ENCODE measurements around the gene ATG10.

Gene ATG10

DNA sequence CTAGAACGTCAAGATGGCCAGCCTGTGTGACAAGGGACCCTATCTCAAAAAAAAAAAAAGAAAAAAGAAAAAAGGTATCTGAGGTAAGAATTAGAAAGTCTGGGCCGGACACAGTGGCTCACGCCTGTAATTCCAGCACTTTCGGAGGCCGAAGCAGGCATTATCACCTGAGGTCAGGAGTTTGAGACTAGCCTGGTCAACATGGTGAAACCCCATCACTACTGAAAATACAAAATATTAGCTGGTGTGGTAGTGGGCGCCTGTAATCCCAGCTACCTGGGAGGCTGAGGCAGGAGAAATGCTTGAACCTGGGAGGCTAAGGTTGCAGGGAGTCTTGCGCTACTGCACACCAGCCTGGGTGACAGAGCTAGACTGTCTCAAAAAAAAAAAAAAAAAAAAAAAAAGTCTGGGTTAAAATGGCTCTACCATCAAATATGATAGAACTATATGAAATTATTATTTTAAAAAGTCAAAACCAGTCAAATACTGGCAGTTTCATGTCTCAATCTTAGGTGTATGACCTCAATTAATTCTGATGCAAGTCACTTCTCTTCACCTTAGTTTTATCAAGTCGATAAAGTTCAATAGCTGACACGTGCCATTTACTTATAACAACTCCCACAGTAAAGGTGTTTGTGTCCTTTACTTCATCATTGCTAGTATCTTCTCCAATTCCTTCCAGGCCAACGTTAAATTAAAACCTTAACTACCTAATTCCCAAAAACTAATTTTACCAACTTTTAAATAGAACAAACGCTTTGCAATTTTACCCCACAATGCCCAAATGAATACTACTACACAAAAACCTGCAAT lies 305.2 kb downstream of the ATG10 start:
- no peak for DNase-seq (ENCODE audit: low read depth)

DNA sequence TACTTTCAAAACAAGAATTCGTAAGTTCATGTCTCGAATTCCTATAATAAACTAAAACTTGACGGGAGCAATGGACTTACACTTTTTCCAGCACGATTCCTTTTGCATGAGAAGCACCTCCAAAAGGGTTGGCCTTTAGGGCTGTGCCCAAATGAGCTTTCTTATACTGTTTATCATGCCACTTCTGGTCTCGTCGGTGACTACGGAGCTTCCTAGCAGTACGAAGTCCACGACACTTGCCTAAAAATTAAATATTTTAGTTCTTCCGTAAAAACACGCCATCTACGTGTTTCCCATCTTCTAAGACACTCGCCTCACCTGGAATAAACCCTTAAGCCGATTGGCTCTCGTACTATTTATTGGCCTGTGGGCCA lies 305.8 kb downstream of the ATG10 start:
- DNase-seq (ENCODE audit: low read depth) = peak; percentile 9

DNA sequence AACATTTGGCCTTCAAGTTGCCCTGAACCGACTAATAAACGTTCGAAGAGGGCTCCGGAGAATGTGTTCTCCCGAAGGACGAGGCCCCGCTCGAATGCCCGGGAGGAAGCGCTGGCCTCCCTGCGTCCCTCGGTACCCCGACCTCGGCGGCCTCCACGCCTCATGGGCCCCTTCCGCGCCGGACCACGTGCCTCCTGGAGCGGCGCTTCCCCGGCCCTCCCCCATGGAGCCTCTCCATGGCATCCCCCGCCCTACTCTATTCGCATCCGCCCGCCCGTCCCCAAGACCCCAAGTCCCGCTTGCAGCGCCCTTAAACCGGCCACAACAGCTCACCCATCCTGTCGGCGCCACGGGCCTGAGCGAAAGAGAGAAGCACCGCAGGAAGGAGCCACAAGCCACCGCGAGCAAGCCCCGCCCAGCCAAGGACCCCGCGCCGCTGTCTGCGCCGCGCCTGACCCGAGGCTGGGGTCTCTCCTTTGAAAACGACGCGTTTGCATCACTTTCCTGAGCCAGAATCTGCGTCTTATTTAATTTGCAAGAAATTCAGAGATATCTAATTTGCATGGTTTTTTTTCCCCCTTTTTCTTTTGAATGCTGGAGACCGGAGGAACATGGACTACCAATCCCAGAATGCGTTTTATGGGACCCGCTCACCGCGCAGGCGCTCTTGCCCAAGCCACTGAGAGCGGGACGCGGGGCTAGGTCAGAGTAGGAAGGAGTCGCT lies 306.3 kb downstream of the ATG10 start, which contains the start of gene RPS23:
RPS23 (minus strand) TSS at position 368 of the 724 bp plus-strand sequence; CDS start at position 337, 31 bp downstream.
- peak; percentile 90 for DNase-seq (ENCODE audit: low read depth)

DNA sequence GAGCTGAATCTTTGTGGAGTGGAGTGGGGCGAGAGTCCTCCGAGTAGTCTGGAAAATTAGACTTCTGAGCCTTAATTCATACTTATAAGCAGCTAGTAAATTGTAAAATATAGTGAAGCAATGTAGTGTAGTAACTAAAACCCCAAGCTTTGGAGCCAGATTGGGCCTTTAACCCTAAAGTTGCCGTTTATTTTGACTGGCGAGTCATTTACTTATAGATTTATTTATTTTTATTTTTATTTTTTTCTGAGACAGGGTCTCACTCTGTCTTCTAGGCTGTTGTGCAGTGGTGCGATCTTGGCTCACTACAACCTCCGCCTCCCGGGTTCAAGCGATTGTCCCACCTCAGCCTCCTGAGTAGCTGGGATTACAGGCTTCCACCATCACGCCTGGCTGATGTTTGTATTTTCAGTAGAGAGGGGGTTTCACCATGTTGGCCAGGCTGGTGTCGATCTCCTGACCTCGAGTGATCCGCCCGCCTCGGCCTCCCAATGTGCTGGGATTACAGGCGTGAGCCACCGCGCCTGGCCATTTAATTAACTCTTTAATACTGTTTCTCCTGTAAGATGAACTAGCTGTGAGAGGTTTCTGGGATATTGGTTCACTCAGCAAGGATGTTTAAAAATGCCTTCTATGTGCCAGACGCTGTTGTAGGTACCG lies 307.0 kb downstream of the ATG10 start:
- DNase-seq (ENCODE audit: low read depth) = no peak

DNA sequence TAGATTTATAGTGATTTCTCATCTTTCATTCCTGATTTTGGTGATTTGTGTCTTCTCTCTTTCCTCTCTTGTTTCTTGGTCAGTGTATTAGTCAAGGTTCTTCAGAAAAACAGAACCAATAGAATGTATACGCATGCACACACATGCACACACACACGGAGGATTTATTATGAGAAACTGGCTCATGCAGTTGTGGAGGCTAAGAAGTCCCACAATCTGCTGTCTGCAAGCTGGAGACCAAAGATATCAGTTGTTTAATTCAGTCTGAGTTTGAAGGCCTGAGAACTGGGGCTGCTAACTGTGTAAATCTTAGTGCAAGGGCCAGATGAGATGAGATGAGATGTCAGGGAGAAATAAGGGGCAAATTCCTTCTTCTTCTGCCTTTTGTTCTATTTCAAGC lies 312.1 kb downstream of the ATG10 start:
- no peak for DNase-seq (ENCODE audit: low read depth)

DNA sequence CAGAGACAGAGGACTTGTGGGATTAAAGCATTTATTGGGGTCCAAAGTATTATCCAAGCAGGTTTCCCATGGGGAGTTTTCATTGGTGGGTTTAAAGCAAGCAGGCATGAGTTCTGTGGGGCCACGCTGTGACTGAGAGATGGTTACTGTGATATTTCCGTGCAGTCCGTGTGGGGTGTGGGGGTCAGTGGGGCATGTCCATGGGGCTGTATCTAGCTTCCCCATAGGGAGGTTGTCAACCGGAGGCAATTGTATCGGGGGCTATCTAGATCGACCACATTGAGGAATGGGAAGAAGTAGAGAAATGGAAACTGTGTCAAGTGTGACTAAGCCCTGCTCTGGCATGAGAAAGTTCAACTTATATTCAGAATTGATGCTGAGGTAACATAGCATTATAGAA lies 313.4 kb downstream of the ATG10 start:
- DNase-seq (ENCODE audit: low read depth) = no peak

DNA sequence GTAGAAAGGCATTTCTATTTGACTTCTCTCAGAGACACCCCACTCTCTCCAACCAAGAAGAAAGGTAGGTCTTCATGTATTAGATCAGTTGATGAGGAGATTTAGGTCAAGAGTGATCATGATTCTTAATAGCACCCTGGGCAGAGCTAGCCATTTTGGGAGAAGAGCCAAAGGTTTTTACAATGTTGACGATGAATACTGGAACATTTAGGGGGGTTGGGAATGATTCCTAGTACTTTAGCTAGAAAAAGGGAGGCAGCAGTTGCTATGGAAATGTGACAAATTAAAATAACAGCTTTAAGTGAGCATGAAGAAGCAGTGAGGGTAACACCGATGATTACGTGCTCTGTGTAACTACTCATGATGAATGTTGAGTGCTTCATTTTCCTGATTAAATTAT lies 315.8 kb downstream of the ATG10 start:
- DNase-seq (ENCODE audit: low read depth) = no peak

DNA sequence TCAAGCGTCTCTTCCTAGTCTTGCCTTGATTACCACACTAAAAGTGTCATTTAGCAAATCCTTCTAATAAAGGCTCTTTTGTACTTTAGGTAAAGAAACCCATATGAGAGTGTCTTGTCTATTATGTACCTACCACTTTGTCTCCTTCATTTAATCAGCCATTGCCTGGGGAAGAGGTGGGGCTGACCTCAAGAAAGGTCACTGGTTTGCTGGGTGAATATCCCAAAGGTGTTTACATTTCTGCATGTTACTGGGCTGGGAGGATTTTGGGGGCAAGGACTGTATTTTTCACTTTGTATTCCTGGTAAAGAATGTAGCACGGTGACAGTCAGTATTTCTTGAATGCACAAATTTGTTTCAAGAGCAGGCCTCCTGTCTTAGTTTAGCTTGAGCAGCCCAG lies 318.2 kb downstream of the ATG10 start:
- DNase-seq (ENCODE audit: low read depth) = no peak

DNA sequence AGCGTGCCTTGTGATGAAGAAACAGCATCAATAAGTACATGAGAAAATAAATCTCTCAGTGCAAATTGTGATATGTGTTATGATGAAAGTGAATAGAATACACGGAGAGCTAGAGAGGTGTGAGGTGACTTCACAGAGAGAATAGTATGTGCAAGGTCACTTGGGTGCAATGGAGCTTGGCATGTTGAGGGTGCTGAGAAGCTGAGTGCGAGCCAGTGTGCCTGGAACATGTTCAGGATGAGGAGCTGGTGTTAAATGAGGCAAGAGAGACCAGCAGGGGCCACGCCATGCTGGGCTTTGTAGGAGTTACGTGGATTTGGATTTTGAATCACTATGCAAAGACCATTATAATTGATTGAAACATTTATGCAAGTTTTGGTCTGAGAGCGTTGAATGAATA lies 319.1 kb downstream of the ATG10 start:
- DNase-seq (ENCODE audit: low read depth) = no peak

DNA sequence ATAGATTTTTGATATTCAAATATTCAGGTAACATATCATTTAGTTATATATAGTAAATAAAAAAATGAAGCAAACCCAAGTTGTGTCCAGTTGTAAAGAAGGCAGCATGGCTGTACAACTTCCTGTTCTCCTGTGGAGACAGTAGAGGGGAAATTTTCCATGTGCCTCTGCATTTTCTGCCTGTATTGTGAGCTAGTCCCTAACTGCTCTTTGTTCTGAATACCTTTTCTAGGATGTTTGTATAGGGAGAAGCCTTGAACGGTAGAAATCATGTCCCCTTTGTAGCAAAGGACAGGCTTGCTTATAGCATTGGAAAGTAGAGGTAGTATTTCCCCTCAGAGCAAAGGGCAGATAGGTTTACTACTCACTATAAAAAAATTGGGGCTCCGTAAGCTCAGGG lies 319.6 kb downstream of the ATG10 start:
- DNase-seq (ENCODE audit: low read depth) = no peak

DNA sequence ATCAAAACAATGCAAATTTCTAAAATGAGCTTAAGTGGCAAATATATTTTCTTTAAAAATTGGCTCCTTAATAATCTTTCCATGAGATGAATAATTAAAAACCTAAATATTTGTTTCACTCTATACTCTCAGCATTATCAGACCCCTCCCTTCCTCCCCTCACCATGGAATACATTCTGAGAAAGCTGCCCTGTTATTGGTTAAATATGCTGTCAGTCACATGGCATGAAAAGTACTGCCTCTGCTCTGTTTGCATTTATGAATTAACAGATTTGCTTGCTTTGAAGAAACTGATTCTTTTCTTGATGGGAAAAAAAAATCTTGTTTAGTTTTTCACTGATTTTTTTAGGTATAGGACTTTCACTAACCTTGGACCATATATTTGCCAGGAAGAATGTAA lies 323.3 kb downstream of the ATG10 start:
- DNase-seq (ENCODE audit: low read depth) = peak; percentile 11

DNA sequence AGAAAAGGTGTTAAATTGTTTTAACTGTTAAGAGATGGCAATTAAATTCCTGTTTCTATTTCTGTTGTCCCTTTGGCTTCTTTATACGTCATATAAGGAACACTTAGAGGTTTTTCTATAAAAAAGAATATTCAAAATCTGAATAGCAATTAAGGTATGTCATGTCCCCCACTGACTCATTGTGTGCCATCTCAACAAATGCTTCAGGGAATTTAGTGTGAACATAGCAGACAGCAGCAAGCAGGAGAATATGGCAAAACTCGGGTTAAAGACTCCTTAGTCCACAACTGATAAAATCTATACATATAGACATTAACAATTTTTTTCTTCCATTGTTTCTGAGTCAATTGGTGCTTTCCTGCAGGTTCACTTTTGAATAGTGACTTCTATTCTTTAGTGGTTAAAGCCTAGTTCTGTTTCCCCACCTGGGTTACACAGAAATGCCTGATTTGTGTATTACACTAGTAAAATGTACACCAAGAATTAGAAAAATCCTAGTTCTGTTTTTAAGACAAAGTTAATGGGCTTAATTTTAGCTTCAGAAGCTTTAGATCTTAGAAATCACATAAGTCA lies 324.2 kb downstream of the ATG10 start:
- DNase-seq (ENCODE audit: low read depth) = no peak

DNA sequence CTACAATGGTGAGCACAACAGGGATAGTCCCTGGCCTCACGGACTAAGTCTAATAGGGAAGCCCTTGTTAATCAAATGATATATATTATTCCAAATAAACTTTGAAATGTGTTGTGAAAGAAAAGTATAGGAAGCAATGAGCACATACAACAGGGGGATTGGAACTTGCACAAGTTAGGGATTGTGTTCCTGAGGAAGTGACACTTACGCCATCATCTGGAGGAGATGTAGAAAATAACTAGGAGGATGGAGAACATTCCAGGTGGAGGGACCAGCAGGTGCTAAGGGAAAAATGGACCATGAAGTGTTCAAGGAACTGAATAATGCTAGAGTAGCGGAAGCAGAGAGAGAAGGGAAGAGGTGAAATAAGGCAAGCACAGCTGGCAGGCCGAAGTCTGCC lies 325.1 kb downstream of the ATG10 start:
- no peak for DNase-seq (ENCODE audit: low read depth)

DNA sequence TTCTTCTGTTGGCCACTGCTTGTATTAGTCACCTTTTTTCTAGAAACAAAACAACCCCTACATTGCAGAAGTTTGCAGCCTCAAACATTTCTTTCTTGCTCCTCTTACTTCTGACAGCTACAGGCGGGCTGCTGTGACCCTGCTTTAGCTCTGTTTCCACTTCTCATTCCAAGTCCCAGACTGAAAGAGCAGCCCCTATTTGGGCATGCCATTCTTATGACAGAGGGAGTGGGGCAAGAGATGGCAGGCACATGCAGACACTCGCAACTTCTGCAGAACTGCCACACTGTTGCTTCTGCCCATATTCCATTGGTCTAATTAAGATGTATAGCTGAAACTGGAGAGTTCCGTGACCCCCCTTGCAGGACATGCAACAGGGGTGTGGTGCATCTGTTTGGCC lies 325.9 kb downstream of the ATG10 start:
- DNase-seq (ENCODE audit: low read depth) = no peak

DNA sequence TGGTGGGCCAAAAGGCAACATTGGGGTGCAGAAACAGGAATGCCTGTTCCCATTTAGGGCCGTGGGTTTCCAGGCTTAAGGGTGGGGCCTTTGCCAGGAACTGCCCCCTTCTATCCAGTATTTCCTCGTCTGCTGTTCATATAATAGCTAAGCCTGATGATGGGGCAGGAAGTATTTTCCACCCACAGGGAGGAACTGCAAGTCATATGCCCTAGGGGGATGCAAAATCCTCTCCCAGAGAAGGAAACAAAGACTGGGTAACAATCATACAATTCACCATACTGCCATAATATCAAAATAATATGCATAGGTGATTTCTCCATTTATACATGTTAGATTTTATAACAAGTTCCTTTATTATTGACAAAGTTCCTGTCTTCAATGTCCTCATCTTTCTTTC lies 326.8 kb downstream of the ATG10 start:
- DNase-seq (ENCODE audit: low read depth) = no peak

DNA sequence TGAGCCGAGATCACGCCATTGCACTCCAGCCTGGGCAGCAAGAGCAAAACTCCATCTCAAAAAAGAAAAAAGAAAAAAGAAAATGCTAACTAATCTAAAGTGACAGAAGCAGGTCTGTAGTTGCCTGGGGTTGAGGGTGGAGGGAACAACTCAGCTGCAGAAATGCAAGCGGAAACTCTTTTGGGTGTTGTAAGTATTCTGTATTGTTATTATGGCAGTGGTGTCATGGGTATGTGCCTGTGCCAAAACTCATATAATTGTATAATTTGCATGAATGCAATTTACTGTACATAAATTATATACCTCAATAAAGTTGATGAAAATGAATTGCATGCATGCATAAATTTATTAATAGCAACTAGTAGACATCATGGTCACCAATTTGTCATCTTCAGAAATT lies 329.4 kb downstream of the ATG10 start:
- DNase-seq (ENCODE audit: low read depth) = no peak
